ENCODE measurements around the gene GPR83. TPM values are rescaled to one million over a fixed set of nuclear protein-coding genes. Genes with fewer than 3 reads are reported as not detected.

GPR83 gene
- total RNA-seq, 2 experiments from 2014 or later = 0.03 to 0.10 TPM

DNA sequence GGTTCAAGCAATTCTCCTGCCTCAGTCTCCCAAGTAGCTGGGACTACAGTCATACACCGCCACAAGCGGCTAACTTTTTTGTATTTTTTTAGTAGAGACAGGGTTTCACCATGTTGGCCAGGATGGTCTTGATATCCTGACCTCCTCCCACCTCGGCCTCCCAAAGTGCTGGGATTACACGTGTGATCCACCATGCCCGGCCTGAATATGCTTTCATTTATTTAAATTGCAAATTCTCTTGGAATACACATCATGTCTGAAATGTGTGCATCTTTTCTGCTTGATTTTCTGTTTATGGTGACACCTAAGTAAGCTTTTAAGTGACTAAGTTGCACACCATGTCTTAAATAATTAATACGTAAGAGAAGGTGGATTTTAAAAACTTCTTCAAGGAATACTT is 65.2 kb downstream of the GPR83 start:
- H3K4me3 ChIP-seq (ENCODE audit: low read depth, low read length, poor library complexity, severe bottlenecking) = no peak overlapping the region
- CTCF ChIA-PET (ENCODE audit: unreplicated experiment) = no interaction called here

GRCh38 chr11:94332814-94333213 is 68.4 kb downstream of the GPR83 start:
- DNase-seq (ENCODE audit: low spot score) = no peak
- no peaks in the 10 kb centered on the region for H3K4me1 ChIP-seq (ENCODE audit: insufficient read depth, low read length, poor library complexity, severe bottlenecking)
- no peaks in the 10 kb centered on the region for H3K9me2 ChIP-seq (ENCODE audit: insufficient read depth, low read length)
- H3K4me3 ChIP-seq (ENCODE audit: low read depth, low read length, poor library complexity, severe bottlenecking) = no peak overlapping the region
- no peak overlapping the region for H3K27ac ChIP-seq (ENCODE audit: low read depth, low read length, poor library complexity, severe bottlenecking)
- no peaks in the 10 kb centered on the region for H3K9me3 ChIP-seq (ENCODE audit: low read length)
- ChIA-PET POLR2A (interaction anchor here (0.6 kb wide), 1 partner anchor 10 kb away, joined by 3 read pairs; no protein-coding TSS in a partner anchor), CTCF (ENCODE audit: unreplicated experiment) (no interaction called here)
- no peaks in the 10 kb centered on the region for H4K20me1 ChIP-seq (ENCODE audit: insufficient read depth, low read length)
- intact Hi-C loops (cut with micrococcal nuclease; ENCODE audit: unreplicated experiment) = no loop called here
- no peak overlapping the region for H3K4me2 ChIP-seq (ENCODE audit: low read length)
- no TSS peak for BruUV-seq (replicated peaks)
- no peaks in the 10 kb centered on the region for H3K36me3 ChIP-seq (ENCODE audit: insufficient read depth, low read length)
- no peak overlapping the region for H2AFZ ChIP-seq (ENCODE audit: low read length)
- H3K79me2 ChIP-seq (ENCODE audit: insufficient read depth, low read depth, low read length) = no peaks in the 10 kb centered on the region
- no peak for TF ChIP-seq EZH2phosphoT487 (IDR thresholded peaks at IDR 0.05; ENCODE audit: borderline replicate concordance, low read depth, low read length)
- TF ChIP-seq, protein P1, sequence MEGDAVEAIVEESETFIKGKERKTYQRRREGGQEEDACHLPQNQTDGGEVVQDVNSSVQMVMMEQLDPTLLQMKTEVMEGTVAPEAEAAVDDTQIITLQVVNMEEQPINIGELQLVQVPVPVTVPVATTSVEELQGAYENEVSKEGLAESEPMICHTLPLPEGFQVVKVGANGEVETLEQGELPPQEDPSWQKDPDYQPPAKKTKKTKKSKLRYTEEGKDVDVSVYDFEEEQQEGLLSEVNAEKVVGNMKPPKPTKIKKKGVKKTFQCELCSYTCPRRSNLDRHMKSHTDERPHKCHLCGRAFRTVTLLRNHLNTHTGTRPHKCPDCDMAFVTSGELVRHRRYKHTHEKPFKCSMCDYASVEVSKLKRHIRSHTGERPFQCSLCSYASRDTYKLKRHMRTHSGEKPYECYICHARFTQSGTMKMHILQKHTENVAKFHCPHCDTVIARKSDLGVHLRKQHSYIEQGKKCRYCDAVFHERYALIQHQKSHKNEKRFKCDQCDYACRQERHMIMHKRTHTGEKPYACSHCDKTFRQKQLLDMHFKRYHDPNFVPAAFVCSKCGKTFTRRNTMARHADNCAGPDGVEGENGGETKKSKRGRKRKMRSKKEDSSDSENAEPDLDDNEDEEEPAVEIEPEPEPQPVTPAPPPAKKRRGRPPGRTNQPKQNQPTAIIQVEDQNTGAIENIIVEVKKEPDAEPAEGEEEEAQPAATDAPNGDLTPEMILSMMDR (conservative IDR thresholded peaks at IDR 0.05; ENCODE audit: low read length) = no peak

More for the DNA sequence above, 65.2 kb downstream of the GPR83 start:
- H4K20me1 ChIP-seq (ENCODE audit: insufficient read depth, low read length) = no peaks in the 10 kb centered on the region
- H3K27ac ChIP-seq (ENCODE audit: low read depth, low read length, poor library complexity, severe bottlenecking) = no peak overlapping the region
- no peaks in the 10 kb centered on the region for H3K4me1 ChIP-seq (ENCODE audit: insufficient read depth, low read length, poor library complexity, severe bottlenecking)
- no peaks in the 10 kb centered on the region for H3K36me3 ChIP-seq (ENCODE audit: insufficient read depth, low read length)
- H2AFZ ChIP-seq (ENCODE audit: low read length) = no peak overlapping the region
- POLR2A ChIA-PET = no interaction called here
- H3K9me3 ChIP-seq (ENCODE audit: low read length) = no peaks in the 10 kb centered on the region
- no peaks in the 10 kb centered on the region for H3K9me2 ChIP-seq (ENCODE audit: insufficient read depth, low read length)
- intact Hi-C loops (cut with micrococcal nuclease; ENCODE audit: unreplicated experiment) = no loop called here
- no peak overlapping the region for H3K4me2 ChIP-seq (ENCODE audit: low read length)
- no peak for TF ChIP-seq EZH2phosphoT487 (IDR thresholded peaks at IDR 0.05; ENCODE audit: borderline replicate concordance, low read depth, low read length)
- TF ChIP-seq, protein P1 (conservative IDR thresholded peaks at IDR 0.05; ENCODE audit: low read length) = no peak
- BruUV-seq (replicated peaks) = no TSS peak
- no peak for DNase-seq (ENCODE audit: low spot score)
- H3K79me2 ChIP-seq (ENCODE audit: insufficient read depth, low read depth, low read length) = no peaks in the 10 kb centered on the region

DNA sequence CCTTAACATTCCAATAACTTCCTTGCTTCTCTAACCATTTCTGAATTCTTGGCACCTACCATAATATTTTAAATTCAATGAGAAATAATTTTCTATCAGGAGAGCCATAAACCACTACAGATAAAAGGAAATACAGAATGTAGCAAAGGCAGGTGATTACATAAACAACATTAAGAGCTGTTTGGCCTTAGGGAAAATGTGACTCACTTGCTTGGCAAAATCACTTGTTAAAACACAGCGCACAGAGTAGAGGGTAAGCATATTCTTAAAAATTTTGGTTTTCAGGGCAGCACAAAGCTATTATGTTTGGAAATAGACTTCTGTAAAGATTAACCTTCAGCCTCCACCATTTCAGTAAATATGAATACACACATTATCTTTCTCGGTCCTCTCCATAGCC is 70.4 kb downstream of the GPR83 start:
- Histone ChIP-seq H3K27ac (ENCODE audit: low read depth, low read length, poor library complexity, severe bottlenecking) (no peak overlapping the region), H3K79me2 (ENCODE audit: insufficient read depth, low read depth, low read length) (no peaks in the 10 kb centered on the region), H3K9me3 (ENCODE audit: low read length) (no peaks in the 10 kb centered on the region), H3K4me3 (ENCODE audit: low read depth, low read length, poor library complexity, severe bottlenecking) (no peak overlapping the region), H4K20me1 (ENCODE audit: insufficient read depth, low read length) (no peaks in the 10 kb centered on the region), H3K9me2 (ENCODE audit: insufficient read depth, low read length) (no peaks in the 10 kb centered on the region), H3K4me2 (ENCODE audit: low read length) (no peak overlapping the region), H2AFZ (ENCODE audit: low read length) (no peak overlapping the region), H3K36me3 (ENCODE audit: insufficient read depth, low read length) (no peaks in the 10 kb centered on the region), H3K4me1 (ENCODE audit: insufficient read depth, low read length, poor library complexity, severe bottlenecking) (no peaks in the 10 kb centered on the region)
- ChIA-PET POLR2A (no interaction called here), CTCF (ENCODE audit: unreplicated experiment) (no interaction called here)
- BruUV-seq (replicated peaks) = no TSS peak
- TF ChIP-seq EZH2phosphoT487 (IDR thresholded peaks at IDR 0.05; ENCODE audit: borderline replicate concordance, low read depth, low read length) = no peak
- TF ChIP-seq, protein P1 (conservative IDR thresholded peaks at IDR 0.05; ENCODE audit: low read length) = no peak
- no peak for DNase-seq (ENCODE audit: low spot score)
- intact Hi-C loops (cut with micrococcal nuclease; ENCODE audit: unreplicated experiment) = no loop called here
